ENCODE data around the gene RPS24.

DNA sequence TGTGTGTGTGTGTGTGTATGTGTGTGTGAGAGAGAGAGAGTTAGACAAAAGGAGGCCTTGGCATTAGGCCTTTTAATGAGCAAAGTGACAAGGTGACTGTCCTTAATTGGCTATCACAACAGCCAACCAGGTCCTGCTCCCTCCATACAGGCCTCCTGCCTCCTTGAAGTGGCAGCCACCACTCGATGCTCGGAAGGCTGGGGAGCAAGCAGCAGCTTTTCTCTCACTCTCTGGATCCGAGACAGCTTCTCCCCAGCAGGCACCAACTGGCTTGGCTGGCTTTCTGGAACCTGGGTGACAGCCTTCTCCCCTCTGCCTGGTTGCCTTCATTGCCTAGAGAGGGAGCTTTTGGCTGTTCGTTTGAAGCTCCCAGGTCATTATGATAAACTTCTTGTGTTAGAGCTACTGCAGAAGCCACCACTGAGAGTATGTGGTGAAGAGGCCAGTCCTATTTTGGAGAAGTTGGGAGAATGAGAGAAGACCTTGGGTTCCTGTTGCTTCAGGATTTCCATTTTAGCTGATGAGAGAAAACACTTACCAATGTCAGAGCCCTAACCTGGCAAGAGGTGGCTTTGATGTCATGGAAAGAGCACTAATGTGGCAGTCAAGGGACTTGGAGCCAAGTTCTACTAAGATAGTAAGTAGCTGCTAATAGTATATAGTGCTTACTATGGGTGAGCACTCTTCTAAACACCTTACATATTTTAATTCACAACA, 37.6 kb downstream of the RPS24 start:
- TF ChIP-seq, protein P1, sequence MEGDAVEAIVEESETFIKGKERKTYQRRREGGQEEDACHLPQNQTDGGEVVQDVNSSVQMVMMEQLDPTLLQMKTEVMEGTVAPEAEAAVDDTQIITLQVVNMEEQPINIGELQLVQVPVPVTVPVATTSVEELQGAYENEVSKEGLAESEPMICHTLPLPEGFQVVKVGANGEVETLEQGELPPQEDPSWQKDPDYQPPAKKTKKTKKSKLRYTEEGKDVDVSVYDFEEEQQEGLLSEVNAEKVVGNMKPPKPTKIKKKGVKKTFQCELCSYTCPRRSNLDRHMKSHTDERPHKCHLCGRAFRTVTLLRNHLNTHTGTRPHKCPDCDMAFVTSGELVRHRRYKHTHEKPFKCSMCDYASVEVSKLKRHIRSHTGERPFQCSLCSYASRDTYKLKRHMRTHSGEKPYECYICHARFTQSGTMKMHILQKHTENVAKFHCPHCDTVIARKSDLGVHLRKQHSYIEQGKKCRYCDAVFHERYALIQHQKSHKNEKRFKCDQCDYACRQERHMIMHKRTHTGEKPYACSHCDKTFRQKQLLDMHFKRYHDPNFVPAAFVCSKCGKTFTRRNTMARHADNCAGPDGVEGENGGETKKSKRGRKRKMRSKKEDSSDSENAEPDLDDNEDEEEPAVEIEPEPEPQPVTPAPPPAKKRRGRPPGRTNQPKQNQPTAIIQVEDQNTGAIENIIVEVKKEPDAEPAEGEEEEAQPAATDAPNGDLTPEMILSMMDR (IDR thresholded peaks at IDR 0.05 in 8 of 11, conservative IDR thresholded peaks at IDR 0.05 in 3 of 11): no peak
- TF ChIP-seq POLR2AphosphoS5 (IDR thresholded peaks at IDR 0.05): no peak
- TF ChIP-seq POLR2A (IDR thresholded peaks at IDR 0.05): no peak

Measured in spleen (tissue), 7 donors.